ENCODE results near the gene BICC1. TPM values are rescaled to one million over a fixed set of nuclear protein-coding genes. Genes with fewer than 3 reads are reported as not detected.

Gene BICC1
- total RNA-seq, 4 donors from 2014 or later = 9.3 to 20.8 (median 12.5) TPM

GRCh38 chr10:58824396-58824795 lies 311.7 kb downstream of the BICC1 start:
- no peak overlapping the region for H3K27ac ChIP-seq
- no peak for TF ChIP-seq POLR2A (IDR thresholded peaks at IDR 0.05)
- intact Hi-C loops (cut with DNase I) = no loop called here
- H3K4me1 ChIP-seq = no peaks in the 10 kb centered on the region
- no peaks in the 10 kb centered on the region for H3K9me3 ChIP-seq
- H3K4me3 ChIP-seq (replicated peaks in 1 of 3) = no peak overlapping the region
- 91 to 99% methylated on average over 2 of the region's 2 CpGs for WGBS, 2 donors
- no peaks in the 10 kb centered on the region for H3K27me3 ChIP-seq
- no peaks in the 10 kb centered on the region for H3K36me3 ChIP-seq
- DNase-seq = no peak

- Histone ChIP-seq H3K27me3 (no peaks in the 10 kb centered on the region), H3K4me1 (no peaks in the 10 kb centered on the region), H3K9me3 (no peaks in the 10 kb centered on the region), H3K4me3 (replicated peaks in 1 of 3) (no peak overlapping the region), H3K27ac (no peak overlapping the region), H3K36me3 (no peaks in the 10 kb centered on the region)
- TF ChIP-seq POLR2A (IDR thresholded peaks at IDR 0.05) = no peak
- no peak for TF ChIP-seq CTCF (IDR thresholded peaks at IDR 0.05)
- DNase-seq = no peak
- WGBS, 2 donors = 57 to 59% methylated on average over 6 of the region's 6 CpGs
- intact Hi-C loops (cut with DNase I) = no loop called here
Measured at GRCh38 chr10:58826694-58827093, 314.0 kb downstream of the BICC1 start.

GRCh38 chr10:58827381-58827780 lies 314.7 kb downstream of the BICC1 start:
- TF ChIP-seq POLR2A (IDR thresholded peaks at IDR 0.05) (no peak), CTCF (IDR thresholded peaks at IDR 0.05) (no peak)

GRCh38 chr10:58829839-58830238 lies 317.2 kb downstream of the BICC1 start:
- Histone ChIP-seq H3K4me1 (peaks cover 14% of the 10 kb centered on the region in 2 donors), H3K27me3 (no peaks in the 10 kb centered on the region), H3K27ac (no peak overlapping the region), H3K9me3 (no peaks in the 10 kb centered on the region), H3K4me3 (replicated peaks in 1 of 3) (no peak overlapping the region), H3K36me3 (no peaks in the 10 kb centered on the region)
- intact Hi-C loops (cut with DNase I) = no loop called here
- no peak for DNase-seq
- WGBS, 2 donors = 91% methylated on average over 5 of the region's 5 CpGs
- TF ChIP-seq CTCF (IDR thresholded peaks at IDR 0.05) (no peak), POLR2A (IDR thresholded peaks at IDR 0.05) (no peak)

More at GRCh38 chr10:58827381-58827780, 314.7 kb downstream of the BICC1 start:
- intact Hi-C loops (cut with DNase I) = no loop called here
- Histone ChIP-seq H3K4me3 (replicated peaks in 1 of 3) (no peak overlapping the region), H3K9me3 (no peaks in the 10 kb centered on the region), H3K36me3 (no peaks in the 10 kb centered on the region), H3K4me1 (no peaks in the 10 kb centered on the region), H3K27ac (no peak overlapping the region), H3K27me3 (no peaks in the 10 kb centered on the region)
- 91 to 96% methylated on average over 3 of the region's 3 CpGs for WGBS, 2 donors
- no peak for DNase-seq

GRCh38 chr10:58830697-58831096 lies 318.0 kb downstream of the BICC1 start:
- Histone ChIP-seq H3K27me3 (no peaks in the 10 kb centered on the region), H3K36me3 (no peaks in the 10 kb centered on the region), H3K27ac (no peak overlapping the region), H3K4me3 (replicated peaks in 1 of 3) (no peak overlapping the region), H3K4me1 (peaks cover 14 to 17% of the 10 kb centered on the region in 2 donors), H3K9me3 (no peaks in the 10 kb centered on the region)
- intact Hi-C loops (cut with DNase I) = no loop called here
- no peak for TF ChIP-seq POLR2A (IDR thresholded peaks at IDR 0.05)
- no peak for TF ChIP-seq CTCF (IDR thresholded peaks at IDR 0.05)
- no peak for DNase-seq

Data from thyroid gland (tissue), 4 donors.